Measurements from ENCODE around the gene PDE6H. TPM values are rescaled to one million over a fixed set of nuclear protein-coding genes. Genes with fewer than 3 reads are reported as not detected.

The PDE6H gene
- total and polyA plus RNA-seq, 2 of the 8 experiments (the other 6 are each of a cell fraction or from before 2014, with no cell fraction given), result not detected

DNA sequence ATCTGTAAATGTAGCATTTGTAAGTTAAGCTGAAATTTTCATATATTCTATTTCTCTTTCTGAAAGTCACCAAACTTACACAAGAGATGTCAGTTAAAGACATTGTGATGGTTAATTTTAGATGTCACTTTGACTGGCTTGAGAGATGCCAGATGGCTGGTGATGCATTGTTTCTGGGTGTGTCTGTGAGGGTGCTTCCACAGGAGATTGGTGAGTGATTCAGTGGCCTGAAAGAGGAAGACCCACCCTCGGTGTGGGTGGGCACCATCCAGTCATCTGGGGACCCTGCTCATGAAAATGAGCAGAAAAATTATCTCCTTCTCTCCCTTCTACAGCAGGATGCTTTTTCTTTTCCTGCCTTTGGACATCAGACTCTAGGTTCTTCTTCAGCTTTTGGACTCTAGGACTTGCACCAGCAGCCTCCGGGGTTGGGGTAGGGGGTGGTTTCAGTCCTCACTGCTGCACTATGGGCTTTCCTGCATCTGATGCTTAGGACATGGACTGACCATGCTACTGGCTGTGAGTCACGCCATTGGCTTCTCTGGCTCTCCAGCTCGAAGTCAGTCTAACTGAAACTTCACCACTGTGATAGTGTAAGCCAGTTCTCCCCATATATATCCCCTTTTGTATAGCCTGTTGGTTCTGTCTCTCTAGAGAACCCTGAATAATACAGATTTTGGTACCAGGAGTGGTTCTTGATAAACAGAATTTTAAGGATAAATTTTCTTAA, 20.9 kb downstream of the PDE6H start (continued):
- TF ChIP-seq, protein P1, sequence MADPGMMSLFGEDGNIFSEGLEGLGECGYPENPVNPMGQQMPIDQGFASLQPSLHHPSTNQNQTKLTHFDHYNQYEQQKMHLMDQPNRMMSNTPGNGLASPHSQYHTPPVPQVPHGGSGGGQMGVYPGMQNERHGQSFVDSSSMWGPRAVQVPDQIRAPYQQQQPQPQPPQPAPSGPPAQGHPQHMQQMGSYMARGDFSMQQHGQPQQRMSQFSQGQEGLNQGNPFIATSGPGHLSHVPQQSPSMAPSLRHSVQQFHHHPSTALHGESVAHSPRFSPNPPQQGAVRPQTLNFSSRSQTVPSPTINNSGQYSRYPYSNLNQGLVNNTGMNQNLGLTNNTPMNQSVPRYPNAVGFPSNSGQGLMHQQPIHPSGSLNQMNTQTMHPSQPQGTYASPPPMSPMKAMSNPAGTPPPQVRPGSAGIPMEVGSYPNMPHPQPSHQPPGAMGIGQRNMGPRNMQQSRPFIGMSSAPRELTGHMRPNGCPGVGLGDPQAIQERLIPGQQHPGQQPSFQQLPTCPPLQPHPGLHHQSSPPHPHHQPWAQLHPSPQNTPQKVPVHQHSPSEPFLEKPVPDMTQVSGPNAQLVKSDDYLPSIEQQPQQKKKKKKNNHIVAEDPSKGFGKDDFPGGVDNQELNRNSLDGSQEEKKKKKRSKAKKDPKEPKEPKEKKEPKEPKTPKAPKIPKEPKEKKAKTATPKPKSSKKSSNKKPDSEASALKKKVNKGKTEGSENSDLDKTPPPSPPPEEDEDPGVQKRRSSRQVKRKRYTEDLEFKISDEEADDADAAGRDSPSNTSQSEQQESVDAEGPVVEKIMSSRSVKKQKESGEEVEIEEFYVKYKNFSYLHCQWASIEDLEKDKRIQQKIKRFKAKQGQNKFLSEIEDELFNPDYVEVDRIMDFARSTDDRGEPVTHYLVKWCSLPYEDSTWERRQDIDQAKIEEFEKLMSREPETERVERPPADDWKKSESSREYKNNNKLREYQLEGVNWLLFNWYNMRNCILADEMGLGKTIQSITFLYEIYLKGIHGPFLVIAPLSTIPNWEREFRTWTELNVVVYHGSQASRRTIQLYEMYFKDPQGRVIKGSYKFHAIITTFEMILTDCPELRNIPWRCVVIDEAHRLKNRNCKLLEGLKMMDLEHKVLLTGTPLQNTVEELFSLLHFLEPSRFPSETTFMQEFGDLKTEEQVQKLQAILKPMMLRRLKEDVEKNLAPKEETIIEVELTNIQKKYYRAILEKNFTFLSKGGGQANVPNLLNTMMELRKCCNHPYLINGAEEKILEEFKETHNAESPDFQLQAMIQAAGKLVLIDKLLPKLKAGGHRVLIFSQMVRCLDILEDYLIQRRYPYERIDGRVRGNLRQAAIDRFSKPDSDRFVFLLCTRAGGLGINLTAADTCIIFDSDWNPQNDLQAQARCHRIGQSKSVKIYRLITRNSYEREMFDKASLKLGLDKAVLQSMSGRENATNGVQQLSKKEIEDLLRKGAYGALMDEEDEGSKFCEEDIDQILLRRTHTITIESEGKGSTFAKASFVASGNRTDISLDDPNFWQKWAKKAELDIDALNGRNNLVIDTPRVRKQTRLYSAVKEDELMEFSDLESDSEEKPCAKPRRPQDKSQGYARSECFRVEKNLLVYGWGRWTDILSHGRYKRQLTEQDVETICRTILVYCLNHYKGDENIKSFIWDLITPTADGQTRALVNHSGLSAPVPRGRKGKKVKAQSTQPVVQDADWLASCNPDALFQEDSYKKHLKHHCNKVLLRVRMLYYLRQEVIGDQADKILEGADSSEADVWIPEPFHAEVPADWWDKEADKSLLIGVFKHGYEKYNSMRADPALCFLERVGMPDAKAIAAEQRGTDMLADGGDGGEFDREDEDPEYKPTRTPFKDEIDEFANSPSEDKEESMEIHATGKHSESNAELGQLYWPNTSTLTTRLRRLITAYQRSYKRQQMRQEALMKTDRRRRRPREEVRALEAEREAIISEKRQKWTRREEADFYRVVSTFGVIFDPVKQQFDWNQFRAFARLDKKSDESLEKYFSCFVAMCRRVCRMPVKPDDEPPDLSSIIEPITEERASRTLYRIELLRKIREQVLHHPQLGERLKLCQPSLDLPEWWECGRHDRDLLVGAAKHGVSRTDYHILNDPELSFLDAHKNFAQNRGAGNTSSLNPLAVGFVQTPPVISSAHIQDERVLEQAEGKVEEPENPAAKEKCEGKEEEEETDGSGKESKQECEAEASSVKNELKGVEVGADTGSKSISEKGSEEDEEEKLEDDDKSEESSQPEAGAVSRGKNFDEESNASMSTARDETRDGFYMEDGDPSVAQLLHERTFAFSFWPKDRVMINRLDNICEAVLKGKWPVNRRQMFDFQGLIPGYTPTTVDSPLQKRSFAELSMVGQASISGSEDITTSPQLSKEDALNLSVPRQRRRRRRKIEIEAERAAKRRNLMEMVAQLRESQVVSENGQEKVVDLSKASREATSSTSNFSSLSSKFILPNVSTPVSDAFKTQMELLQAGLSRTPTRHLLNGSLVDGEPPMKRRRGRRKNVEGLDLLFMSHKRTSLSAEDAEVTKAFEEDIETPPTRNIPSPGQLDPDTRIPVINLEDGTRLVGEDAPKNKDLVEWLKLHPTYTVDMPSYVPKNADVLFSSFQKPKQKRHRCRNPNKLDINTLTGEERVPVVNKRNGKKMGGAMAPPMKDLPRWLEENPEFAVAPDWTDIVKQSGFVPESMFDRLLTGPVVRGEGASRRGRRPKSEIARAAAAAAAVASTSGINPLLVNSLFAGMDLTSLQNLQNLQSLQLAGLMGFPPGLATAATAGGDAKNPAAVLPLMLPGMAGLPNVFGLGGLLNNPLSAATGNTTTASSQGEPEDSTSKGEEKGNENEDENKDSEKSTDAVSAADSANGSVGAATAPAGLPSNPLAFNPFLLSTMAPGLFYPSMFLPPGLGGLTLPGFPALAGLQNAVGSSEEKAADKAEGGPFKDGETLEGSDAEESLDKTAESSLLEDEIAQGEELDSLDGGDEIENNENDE (IDR thresholded peaks at IDR 0.05; ENCODE audit: insufficient replicate concordance, low read length), result no peak
- TF ChIP-seq CBX8 (IDR thresholded peaks at IDR 0.05; ENCODE audit: borderline replicate concordance, low read depth, low read length), result no peak
- no peak for TF ChIP-seq PHF8 (conservative IDR thresholded peaks at IDR 0.05; ENCODE audit: low read depth, low read length)
- no peak for TF ChIP-seq SIN3A (conservative IDR thresholded peaks at IDR 0.05 in 1 of 2, IDR thresholded peaks at IDR 0.05 in 1 of 2; ENCODE audit: low read depth in 1 of 2, low read length in 2 of 2)
- TF ChIP-seq HDAC2 (IDR thresholded peaks at IDR 0.05; ENCODE audit: borderline replicate concordance in 1 of 2, low read depth in 2 of 2, low read length in 2 of 2), result no peak
- no peak for TF ChIP-seq SP4 (IDR thresholded peaks at IDR 0.05; ENCODE audit: low read length)
- no peak for TF ChIP-seq NRF1 (IDR thresholded peaks at IDR 0.05; ENCODE audit: low read depth, low read length)
- no peak for TF ChIP-seq RFX5 (IDR thresholded peaks at IDR 0.05; ENCODE audit: borderline replicate concordance, low read depth, low read length)
- no peak for TF ChIP-seq SIRT6 (IDR thresholded peaks at IDR 0.05; ENCODE audit: low read length)
- TF ChIP-seq JUN (IDR thresholded peaks at IDR 0.05; ENCODE audit: low read depth, low read length), result no peak

Data from H1 (cell line).